Stimulated activated CD4-positive, alpha-beta T cell treated with anti-CD3 and anti-CD28 coated beads, Interleukin-2, amount 100 ng/mL, for 4 hours (primary cell): Measurements from ENCODE around the gene ZMYM2.
"Not testable (repeated sequence)": the region's sequence is repeated elsewhere in the genome, so short reads cannot be mapped to it uniquely, and the experiment has no call there.

Experiments
- DNase-seq: peaks from one replicate; pipeline ENCODE4 v3.0.0-alpha.2; 2020; ENCODE audit warnings: low read depth

Gene ZMYM2

DNA sequence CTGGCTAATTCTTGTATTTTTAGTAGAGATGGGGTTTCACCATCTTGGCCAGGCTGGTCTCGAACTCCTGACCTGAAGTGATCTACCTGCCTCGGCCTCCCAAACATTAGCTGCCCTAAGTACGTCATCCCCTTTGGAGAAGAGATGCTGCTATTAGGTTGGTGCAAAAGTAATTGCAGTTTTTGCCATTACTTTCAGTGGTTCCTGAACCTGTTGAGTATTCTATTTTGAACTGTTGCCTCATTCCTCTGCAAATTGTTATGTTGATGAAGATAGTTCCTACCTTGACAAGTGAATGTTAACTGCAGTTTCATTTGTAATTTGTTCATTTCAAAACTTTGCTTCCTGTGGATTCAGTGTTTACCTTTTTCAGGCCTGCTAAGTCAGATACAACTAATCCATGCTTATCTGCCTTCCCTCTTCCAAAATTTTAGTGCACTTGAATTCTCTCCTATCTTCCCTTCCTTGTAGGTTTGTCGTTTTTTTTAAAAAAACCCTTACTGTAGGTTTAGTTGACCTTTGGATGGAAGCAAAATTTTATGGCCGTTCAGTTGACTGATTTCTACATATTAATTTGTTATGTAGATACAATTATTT lies 24.0 kb downstream of the ZMYM2 start:
- DNase-seq = no peak

GRCh38 chr13:19984430-19985218 lies 26.1 kb downstream of the ZMYM2 start:
- no peak for DNase-seq

DNA sequence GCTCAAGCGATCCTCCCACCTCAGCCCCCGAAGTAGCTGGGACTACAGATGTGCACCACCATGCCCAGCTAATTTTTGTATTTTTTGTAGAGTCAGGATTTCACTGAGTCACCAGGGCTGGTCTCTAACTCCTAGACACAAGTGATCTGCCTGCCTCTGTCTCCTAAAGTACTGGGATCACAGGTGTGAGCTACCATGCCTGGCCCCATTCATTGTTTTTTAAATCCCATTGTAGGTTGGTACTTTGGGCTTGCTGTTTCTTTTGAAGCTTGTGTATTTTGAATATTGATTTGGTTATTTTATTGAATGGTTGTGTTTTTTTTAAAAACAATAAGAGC lies 26.7 kb downstream of the ZMYM2 start:
- DNase-seq = no peak

DNA sequence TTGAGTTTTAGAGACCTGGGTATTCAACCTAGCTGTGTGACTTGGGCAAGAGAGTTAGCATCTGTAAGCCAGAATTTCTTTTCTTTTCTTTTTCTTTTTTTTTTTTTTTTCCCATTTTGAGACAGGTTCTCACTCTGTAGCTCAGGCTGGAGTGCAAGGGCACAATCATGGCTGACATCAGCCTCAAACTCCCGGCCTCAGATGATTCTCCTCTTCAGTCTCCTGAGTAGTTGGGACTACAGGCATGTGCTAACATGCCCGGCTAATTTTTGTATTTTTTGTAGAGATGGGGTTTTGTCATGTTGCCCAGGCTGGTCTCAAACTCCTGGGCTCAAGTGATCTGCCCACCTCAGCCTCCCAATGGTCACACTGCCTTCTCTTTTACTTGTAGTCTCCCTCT lies 33.0 kb downstream of the ZMYM2 start:
- DNase-seq = no peak

DNA sequence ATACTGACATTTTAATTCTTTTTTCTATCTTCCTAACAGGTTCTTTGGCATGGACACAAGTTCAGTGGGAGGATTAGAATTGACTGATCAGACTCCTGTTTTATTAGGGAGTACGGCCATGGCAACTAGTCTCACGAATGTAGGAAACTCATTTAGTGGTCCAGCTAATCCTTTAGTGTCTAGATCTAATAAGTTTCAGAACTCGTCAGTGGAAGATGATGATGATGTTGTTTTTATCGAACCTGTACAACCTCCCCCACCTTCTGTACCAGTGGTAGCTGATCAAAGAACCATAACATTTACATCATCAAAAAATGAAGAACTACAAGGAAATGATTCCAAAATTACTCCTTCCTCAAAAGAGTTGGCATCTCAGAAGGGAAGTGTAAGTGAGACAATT lies 34.5 kb downstream of the ZMYM2 start:
- no peak for DNase-seq

DNA sequence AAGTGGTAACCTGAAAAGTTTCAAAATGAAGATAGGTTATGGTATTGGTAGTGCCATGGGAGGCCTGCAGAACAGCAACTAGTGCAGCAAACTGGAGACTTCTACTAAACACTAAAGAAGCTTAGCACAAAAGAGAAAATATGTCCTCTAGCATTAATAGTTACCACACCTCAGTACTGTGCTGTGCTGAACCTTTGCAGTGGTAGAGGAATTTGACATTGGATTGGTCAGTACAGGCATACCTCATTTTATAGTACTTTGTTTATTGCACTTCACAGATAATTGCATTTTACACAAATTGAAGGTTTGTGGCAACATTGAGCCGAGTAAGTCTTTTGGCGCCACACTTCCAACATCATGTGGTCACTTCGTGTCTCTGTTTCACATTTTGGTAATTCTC lies 40.4 kb downstream of the ZMYM2 start:
- no peak for DNase-seq

- no peak for DNase-seq
Observed at GRCh38 chr13:20000062-20000552, 41.6 kb downstream of the ZMYM2 start.

GRCh38 chr13:20001366-20002190 lies 43.1 kb downstream of the ZMYM2 start:
- no peak for DNase-seq

- no peak for DNase-seq
Observed at GRCh38 chr13:20002787-20003186, 44.3 kb downstream of the ZMYM2 start.

DNA sequence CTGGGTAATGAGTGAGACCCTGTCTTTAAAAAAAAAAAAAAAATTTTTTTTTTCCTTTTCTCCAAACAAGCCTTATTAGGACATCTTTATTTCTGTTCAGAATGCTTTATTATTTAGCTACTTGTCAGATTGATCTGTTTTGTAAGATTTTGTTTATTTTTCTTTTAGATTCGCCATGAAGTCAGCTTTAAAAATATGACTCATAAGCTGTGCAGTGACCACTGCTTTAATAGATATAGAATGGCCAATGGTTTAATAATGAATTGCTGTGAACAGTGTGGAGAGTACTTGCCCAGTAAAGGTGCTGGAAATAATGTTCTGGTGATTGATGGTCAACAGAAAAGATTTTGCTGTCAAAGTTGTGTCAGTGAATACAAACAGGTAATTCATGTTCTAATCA lies 47.7 kb downstream of the ZMYM2 start:
- DNase-seq = no peak

DNA sequence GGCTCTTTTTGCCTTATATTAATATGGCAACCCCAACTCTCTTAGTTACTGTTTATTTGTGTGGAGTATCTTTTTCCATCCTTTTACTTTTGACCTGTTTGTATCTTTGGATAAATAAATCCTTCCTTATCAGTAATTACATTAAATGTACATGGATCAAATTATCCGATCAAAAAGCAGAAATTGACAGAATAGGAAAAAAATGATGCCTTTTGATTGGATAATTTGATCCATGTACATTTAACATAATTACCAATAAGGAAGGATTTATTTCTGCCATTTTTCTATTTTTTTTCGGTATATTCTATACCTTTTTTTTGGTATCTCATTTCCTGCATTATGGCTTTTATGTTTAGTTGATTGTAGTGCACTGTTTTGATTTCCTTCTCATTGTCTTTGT lies 57.2 kb downstream of the ZMYM2 start:
- no peak for DNase-seq

GRCh38 chr13:20016649-20017364 lies 58.3 kb downstream of the ZMYM2 start:
- no peak for DNase-seq

DNA sequence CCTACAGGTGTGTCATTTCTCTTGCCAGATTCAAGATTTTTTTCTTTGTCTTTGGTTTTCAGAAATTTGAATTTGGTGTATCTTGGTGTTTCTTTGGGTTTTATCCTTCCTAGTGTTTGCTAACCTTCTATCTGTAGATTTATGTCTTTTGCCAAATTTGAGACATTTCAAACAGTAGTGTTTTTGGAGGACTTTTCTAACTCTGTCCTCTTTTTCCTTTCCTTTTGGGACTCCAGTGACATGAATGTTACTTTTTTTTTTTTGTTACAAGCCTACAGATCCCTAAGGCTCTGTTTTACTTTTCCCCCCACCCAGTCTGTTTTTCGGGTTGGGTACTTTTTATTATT lies 58.8 kb downstream of the ZMYM2 start:
- no peak for DNase-seq

- no peak for DNase-seq
Observed at GRCh38 chr13:20019043-20019442, 60.5 kb downstream of the ZMYM2 start.

DNA sequence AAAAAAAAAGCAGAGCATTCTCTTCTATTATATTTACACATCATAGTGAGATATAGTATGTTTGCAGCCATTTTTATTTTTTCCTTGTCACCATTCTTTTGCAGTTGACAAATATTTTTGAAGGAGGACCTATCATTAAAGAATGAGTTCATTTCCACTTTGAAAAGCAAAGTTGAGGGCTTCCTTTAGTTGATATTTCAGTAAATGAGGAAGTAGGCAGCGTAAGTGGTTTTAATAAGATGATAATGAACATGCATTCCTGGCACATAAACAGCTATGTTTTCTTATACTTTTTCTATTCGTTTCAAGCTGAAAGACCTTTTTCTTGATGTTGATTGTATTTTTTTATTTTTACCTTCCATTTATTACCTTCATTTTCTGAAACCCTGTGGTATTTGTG lies 66.2 kb downstream of the ZMYM2 start:
- DNase-seq = no peak

DNA sequence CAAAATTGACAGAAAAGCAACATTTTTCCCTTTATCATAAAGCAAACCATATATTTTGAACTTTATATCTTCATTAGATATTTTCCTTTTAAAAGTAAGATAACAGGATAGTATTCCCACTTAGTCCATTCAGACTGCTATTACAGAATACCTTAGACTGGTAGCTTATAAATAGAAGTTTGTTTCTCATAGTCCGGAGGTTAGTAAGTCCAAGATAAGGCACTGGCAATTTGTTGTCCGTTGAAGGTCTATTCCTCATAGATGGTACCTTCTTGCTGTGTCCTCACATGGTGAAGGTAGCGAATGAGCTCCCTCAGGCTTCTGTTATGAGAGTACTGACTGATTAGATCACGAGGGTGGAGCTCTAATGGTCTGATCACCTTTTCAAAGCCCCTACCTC lies 70.4 kb downstream of the ZMYM2 start:
- DNase-seq = no peak

DNA sequence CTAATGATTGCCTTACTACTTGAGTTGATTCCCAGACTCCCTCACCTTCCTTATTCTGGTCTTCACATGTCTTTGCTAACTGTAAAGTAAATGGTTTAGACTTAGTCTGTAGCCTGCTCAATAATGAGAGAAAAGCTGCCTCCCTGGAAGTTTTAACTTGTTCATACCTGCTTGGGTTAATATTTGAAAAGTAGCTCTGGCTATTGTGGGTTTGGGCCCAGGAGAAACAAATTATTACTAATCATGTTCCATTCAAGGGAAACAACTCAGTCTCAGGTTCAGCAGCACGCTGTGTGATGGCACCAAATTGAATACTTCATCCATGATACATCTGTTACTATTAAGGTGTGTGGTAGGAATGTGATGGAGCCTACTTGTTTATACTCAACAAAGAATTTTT lies 75.0 kb downstream of the ZMYM2 start:
- no peak for DNase-seq

- no peak for DNase-seq
Observed at GRCh38 chr13:20035130-20035529, 76.6 kb downstream of the ZMYM2 start.

GRCh38 chr13:20037908-20038307 lies 79.4 kb downstream of the ZMYM2 start:
- no peak for DNase-seq

- DNase-seq = not testable (repeated sequence)
Observed at GRCh38 chr13:20042603-20043002, 84.1 kb downstream of the ZMYM2 start.

DNA sequence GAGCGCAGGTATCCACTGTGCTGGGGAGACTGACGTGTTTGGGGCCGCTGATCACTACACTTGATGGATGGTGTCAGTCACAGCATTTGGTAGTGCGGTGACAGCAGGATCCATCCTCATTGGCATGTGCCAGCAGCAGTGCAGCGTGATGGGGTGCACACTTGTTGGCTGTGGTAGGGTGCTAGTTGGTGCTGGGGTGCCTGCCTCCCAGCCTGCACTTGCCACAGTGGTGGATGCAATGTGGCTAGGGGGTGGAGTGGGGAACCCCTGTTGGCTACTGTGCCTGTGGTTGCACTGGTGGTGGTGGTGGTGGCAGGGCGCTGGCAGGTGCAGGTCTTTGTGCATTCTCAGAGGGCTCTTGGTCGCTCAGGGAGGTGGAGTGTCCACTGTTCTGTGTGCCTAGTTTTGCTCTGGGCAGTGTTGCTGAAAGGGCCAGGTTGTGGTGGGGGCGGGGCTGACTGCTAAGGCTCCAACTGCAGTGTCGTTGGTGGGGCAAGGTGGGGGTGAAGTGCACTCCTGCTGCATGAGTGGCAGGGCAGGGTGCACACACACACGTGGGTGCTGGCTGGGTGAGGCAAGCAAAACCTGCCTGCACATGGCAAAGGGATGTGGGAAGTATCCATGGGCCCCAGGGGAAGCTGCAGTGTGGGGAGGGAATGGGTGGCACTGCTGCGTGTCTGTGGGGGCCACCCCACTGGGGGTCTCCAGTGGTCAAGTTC lies 84.8 kb downstream of the ZMYM2 start:
- DNase-seq = no peak

DNA sequence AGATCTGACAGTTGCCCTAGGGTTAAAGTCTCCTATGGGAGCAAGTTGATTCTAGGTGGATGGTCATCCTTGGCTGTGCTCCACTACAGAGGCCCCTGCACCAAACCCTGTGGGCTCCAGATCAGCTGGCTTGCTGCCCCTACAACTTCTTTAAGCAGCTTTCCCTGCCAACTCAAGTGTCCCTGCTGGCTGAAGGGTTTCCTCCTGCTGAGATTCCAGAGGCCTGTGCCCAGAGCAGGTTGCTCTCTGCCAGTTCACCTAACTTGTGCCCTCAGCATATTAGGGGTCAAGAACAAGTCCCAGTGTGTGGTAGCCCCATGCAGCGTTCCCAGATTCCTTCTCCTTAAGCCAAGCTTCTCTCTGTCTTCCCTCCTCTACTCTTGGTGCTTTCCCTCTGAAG lies 85.6 kb downstream of the ZMYM2 start:
- no peak for DNase-seq
